NB4 (cell line): ENCODE measurements around the gene MAMLD1.

ENCODE experiments used
- MYC ChIP-seq: IDR thresholded peaks from 2 replicates; pipeline ENCODE4 v1.6.1; 2011; ENCODE audit warnings: low read depth, low read length
- POLR2A ChIP-seq: IDR thresholded peaks from 2 replicates; pipeline ENCODE4 v1.6.1; 2011; ENCODE audit warnings: mild to moderate bottlenecking; ENCODE audit not compliant: insufficient read length; ENCODE audit errors: extremely low read depth
- TF ChIP-seq, protein P1 (sequence below): IDR thresholded peaks from one replicate; pipeline ENCODE4 v1.5.1; 2012; ENCODE audit warnings: low read depth, low read length

- TF ChIP-seq POLR2A = no peak
- TF ChIP-seq, protein P1, sequence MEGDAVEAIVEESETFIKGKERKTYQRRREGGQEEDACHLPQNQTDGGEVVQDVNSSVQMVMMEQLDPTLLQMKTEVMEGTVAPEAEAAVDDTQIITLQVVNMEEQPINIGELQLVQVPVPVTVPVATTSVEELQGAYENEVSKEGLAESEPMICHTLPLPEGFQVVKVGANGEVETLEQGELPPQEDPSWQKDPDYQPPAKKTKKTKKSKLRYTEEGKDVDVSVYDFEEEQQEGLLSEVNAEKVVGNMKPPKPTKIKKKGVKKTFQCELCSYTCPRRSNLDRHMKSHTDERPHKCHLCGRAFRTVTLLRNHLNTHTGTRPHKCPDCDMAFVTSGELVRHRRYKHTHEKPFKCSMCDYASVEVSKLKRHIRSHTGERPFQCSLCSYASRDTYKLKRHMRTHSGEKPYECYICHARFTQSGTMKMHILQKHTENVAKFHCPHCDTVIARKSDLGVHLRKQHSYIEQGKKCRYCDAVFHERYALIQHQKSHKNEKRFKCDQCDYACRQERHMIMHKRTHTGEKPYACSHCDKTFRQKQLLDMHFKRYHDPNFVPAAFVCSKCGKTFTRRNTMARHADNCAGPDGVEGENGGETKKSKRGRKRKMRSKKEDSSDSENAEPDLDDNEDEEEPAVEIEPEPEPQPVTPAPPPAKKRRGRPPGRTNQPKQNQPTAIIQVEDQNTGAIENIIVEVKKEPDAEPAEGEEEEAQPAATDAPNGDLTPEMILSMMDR = no peak
- no peak for TF ChIP-seq MYC
Measured at GRCh38 chrX:150506020-150506419, 142.9 kb downstream of the MAMLD1 start.
